ENCODE data around the gene EXOC1L. TPM values are rescaled to one million over a fixed set of nuclear protein-coding genes. Genes with fewer than 3 reads are reported as not detected.

EXOC1L gene
- total and polyA plus RNA-seq, 2 donors (not counting 1 experiment from before 2014, with no cell fraction given) = not detected

GRCh38 chr4:55853484-55854046 lies 34.0 kb downstream of the EXOC1L start, which contains the start of gene EXOC1:
Gene EXOC1 (plus strand): TSS chr4:55853648. CDS start chr4:55858324, 4,676 bp downstream.
- peaks cover 12% of the 10 kb centered on the region for H3K27me3 Mint-ChIP-seq
- Histone ChIP-seq H3K9me3 (ENCODE audit: control extremely low read depth in 1 of 3, control insufficient read depth in 2 of 3, insufficient read depth in 1 of 3, low read length in 2 of 3) (peaks cover 0 to 9% (median 0%) of the 10 kb centered on the region in 3 donors), H3K79me2 (ENCODE audit: control insufficient read depth, insufficient read depth, low read length) (peaks cover 48% of the 10 kb centered on the region), H3K27me3 (replicated peaks in 1 of 4; ENCODE audit: control extremely low read depth in 1 of 4, control insufficient read depth in 3 of 4, insufficient read depth in 4 of 4, low read length in 3 of 4) (peaks cover 0 to 14% (median 2%) of the 10 kb centered on the region in 4 experiments), H2AFZ (ENCODE audit: insufficient read depth, low read depth, low read length, poor library complexity, severe bottlenecking) (peak within 1 kb of the TSS; percentile 93), H3K36me3 (replicated peaks in 1 of 2; ENCODE audit: control extremely low read depth in 1 of 2, control insufficient read depth in 1 of 2, extremely low read depth in 1 of 2, insufficient read depth in 2 of 2, low read length in 1 of 2) (peaks cover 0 to 5% of the 10 kb centered on the region in 2 experiments), H3K4me2 (replicated peaks; ENCODE audit: low read depth, low read length, poor library complexity, severe bottlenecking) (peak within 1 kb of the TSS; percentile 84), H3K4me3 (ENCODE audit: control extremely low read depth in 1 of 5, extremely low read depth in 1 of 5, insufficient read depth in 1 of 5, low read depth in 2 of 5, low read length in 4 of 5) (peak within 1 kb of the TSS; percentile 85 to 98 (median 97)), H3K9ac (ENCODE audit: low read length) (peak within 1 kb of the TSS; percentile 98), H4K20me1 (ENCODE audit: control insufficient read depth, insufficient read depth, low read length, poor library complexity, severe bottlenecking) (no peaks in the 10 kb centered on the region), H3K27ac (ENCODE audit: low read length in 2 of 2) (peak within 1 kb of the TSS; percentile 71 to 86), H3K4me1 (ENCODE audit: control insufficient read depth in 2 of 2, insufficient read depth in 2 of 2, low read length in 2 of 2) (peaks cover 11 to 12% of the 10 kb centered on the region in 2 donors)
- intact Hi-C loops (cut with micrococcal nuclease) = loop anchor here (1.0 to 10.0 kb wide), 7 partner anchors 95 to 1125 kb away; partner anchors contain the start of genes AASDH, CEP135, CLOCK and POLR2B
- ATAC-seq (ENCODE audit: low read depth) = peak; percentile 100
- CTCF ChIA-PET = interaction anchor here (1.0 to 2.1 kb wide), 3 partner anchors 10 to 94 kb away, joined by 3 to 15 read pairs (median 15); partner anchors contain the start of gene CEP135
- POLR2A ChIA-PET = interaction anchor here (0.6 to 1.7 kb wide), 4 partner anchors 94 to 509 kb away, joined by 3 to 6 read pairs (median 4); partner anchors contain the start of genes CEP135 and TMEM165
- no peaks in the 10 kb centered on the region for H3K9me3 Mint-ChIP-seq (ENCODE audit: insufficient read depth)
- DNase-seq = peak; percentile 97
- peaks cover 13% of the 10 kb centered on the region for H3K4me1 Mint-ChIP-seq
- no peak for TF ChIP-seq CTCF (IDR thresholded peaks at IDR 0.05)
- no peak for TF ChIP-seq EZH2 (IDR thresholded peaks at IDR 0.05; ENCODE audit: borderline replicate concordance, insufficient read depth, low read depth, low read length, poor library complexity, severe bottlenecking)
- under 1% methylated on average over 50 of the region's 50 CpGs for WGBS (ENCODE audit: insufficient coverage)
- no peak within 1 kb of the TSS for H3K4me3 Mint-ChIP-seq
- H3K27ac Mint-ChIP-seq = peak within 1 kb of the TSS; percentile 94
